IMR-90 (cell line): Measurements from ENCODE around the gene FGG. TPM values are rescaled to one million over a fixed set of nuclear protein-coding genes. Genes with fewer than 3 reads are reported as not detected.

Source experiments
- ATAC-seq: fragments of 200-7000 bp; cut with Tn5 transposase; 2 replicates; pipeline ENCODE4 v1.9.1; 2020; ENCODE audit warnings: low read depth, mild to moderate bottlenecking, moderate library complexity
- BruUV-seq: library from RNA; stranded (reverse); fragments of 400-500 nt; replicated peaks from 2 replicates; lab custom pipeline; 2021; lab: Mats Ljungman, UMichigan
- CTCF ChIA-PET: fragments of 300-600 bp; formaldehyde crosslinking; extraction: SDS; loops from one replicate; lab custom pipeline; 2021; ENCODE audit warnings: antibody characterized with exemption; lab: Yijun Ruan, JAX
- POLR2A ChIA-PET: fragments of 300-600 bp; sonication (Branson Sonifier 250); formaldehyde crosslinking; loops from one replicate; lab custom pipeline; 2022; ENCODE audit warnings: antibody characterized with exemption; ENCODE audit not compliant: unreplicated experiment; lab: Charles Lee
- DNase-seq: peaks from one replicate; pipeline ENCODE4 v3.0.0; 2013
- H2AFZ ChIP-seq: replicated peaks from 2 replicates; pipeline ENCODE3; 2013; ENCODE audit warnings: low read length, mild to moderate bottlenecking; ENCODE audit not compliant: poor library complexity
- H2AK5ac ChIP-seq: 2 replicates; pipeline ENCODE4 v1.6.1; 2013; ENCODE audit warnings: low read depth, low read length, inconsistent platforms
- H2AK9ac ChIP-seq: replicated peaks from 2 replicates; pipeline ENCODE3; 2013; ENCODE audit warnings: mild to moderate bottlenecking, low read depth, low read length, moderate library complexity; ENCODE audit not compliant: poor library complexity
- H2BK120ac ChIP-seq: 2 replicates; pipeline ENCODE4 v1.6.1; 2013; ENCODE audit warnings: low read depth, low read length, inconsistent platforms
- H2BK15ac ChIP-seq: 3 replicates; pipeline ENCODE4 v1.6.1; 2013; ENCODE audit warnings: low read depth, low read length, inconsistent platforms
- H2BK20ac ChIP-seq: 2 replicates; pipeline ENCODE4 v1.6.1; 2013; ENCODE audit warnings: low read depth, mild to moderate bottlenecking, inconsistent platforms, low read length, moderate library complexity
- H2BK5ac ChIP-seq: 2 replicates; pipeline ENCODE4 v1.6.1; 2013; ENCODE audit warnings: mild to moderate bottlenecking, low read depth, low read length, inconsistent platforms; ENCODE audit not compliant: poor library complexity, severe bottlenecking
- H3K14ac ChIP-seq: replicated peaks from 2 replicates; pipeline ENCODE4 v1.6.1; 2013; ENCODE audit warnings: low read depth, low read length, inconsistent platforms
- H3K18ac ChIP-seq: 2 replicates; pipeline ENCODE4 v1.6.1; 2013; ENCODE audit warnings: low read depth, low read length, control low read depth
- H3K23ac ChIP-seq: 2 replicates; pipeline ENCODE4 v1.6.1; 2013; ENCODE audit warnings: low read depth, low read length, inconsistent platforms
- H3K27ac ChIP-seq: 2 replicates; pipeline ENCODE4 v1.5.1; 2013; ENCODE audit warnings: mild to moderate bottlenecking, control low read depth, low read length; ENCODE audit not compliant: insufficient read depth
- H3K27me3 ChIP-seq: 2 replicates; pipeline ENCODE4 v1.6.1; 2013; ENCODE audit warnings: low read length; ENCODE audit not compliant: control insufficient read depth, insufficient read depth
- H3K36me3 ChIP-seq: 2 replicates; pipeline ENCODE4 v1.6.1; 2013; ENCODE audit warnings: low read length, mixed read lengths; ENCODE audit not compliant: control insufficient read depth, insufficient read depth
- H3K4ac ChIP-seq: 2 replicates; pipeline ENCODE4 v1.6.1; 2013; ENCODE audit warnings: low read depth, low read length, inconsistent platforms
- H3K4me1 ChIP-seq: 2 replicates; pipeline ENCODE4 v1.6.1; 2013; ENCODE audit warnings: low read length, mixed read lengths; ENCODE audit not compliant: control insufficient read depth, insufficient read depth
- H3K4me2 ChIP-seq: 2 replicates; pipeline ENCODE4 v1.6.1; 2013; ENCODE audit warnings: low read depth, mild to moderate bottlenecking, control low read depth, low read length, moderate library complexity
- H3K4me3 ChIP-seq: 2 replicates; pipeline ENCODE4 v1.5.1; 2013; ENCODE audit warnings: low read depth, mild to moderate bottlenecking, control low read depth, low read length, moderate library complexity; ENCODE audit not compliant: insufficient read depth
- H3K56ac ChIP-seq: 2 replicates; pipeline ENCODE4 v1.6.1; 2013; ENCODE audit warnings: low read length, inconsistent platforms; ENCODE audit not compliant: insufficient read depth; ENCODE audit errors: extremely low read depth
- H3K79me1 ChIP-seq, 2 experiments: 2 replicates each; pipeline ENCODE4 v1.6.1; 2013; ENCODE audit warnings: low read length in 2 of 2, inconsistent platforms in 1 of 2, low read depth in 1 of 2
- H3K9ac ChIP-seq: 2 replicates; pipeline ENCODE4 v1.6.1; 2013; ENCODE audit warnings: low read depth, low read length, control low read depth
- H3K9me1 ChIP-seq: 2 replicates; pipeline ENCODE4 v1.6.1; 2013; ENCODE audit warnings: low read length, inconsistent platforms; ENCODE audit not compliant: insufficient read depth
- H3K9me3 ChIP-seq: 2 replicates; pipeline ENCODE4 v1.6.1; 2013; ENCODE audit warnings: low read length; ENCODE audit not compliant: control insufficient read depth, insufficient read depth
- H4K20me1 ChIP-seq: 2 replicates; pipeline ENCODE4 v1.6.1; 2013; ENCODE audit warnings: low read length, inconsistent platforms; ENCODE audit not compliant: insufficient read depth
- H4K5ac ChIP-seq: 2 replicates; pipeline ENCODE4 v1.6.1; 2013; ENCODE audit warnings: mild to moderate bottlenecking, low read depth, low read length, control low read depth
- H4K8ac ChIP-seq, 2 experiments: 2 replicates each; pipeline ENCODE4 v1.6.1; 2013; ENCODE audit warnings: low read depth in 2 of 2, low read length in 2 of 2, control low read depth in 1 of 2, inconsistent platforms in 1 of 2
- H4K91ac ChIP-seq: 2 replicates; pipeline ENCODE4 v1.6.1; 2013; ENCODE audit warnings: low read depth, low read length, inconsistent platforms; ENCODE audit not compliant: insufficient read depth
- BHLHE40 ChIP-seq: fragments of 150-350 bp; IDR thresholded peaks from 2 replicates; pipeline ENCODE4 v1.6.1; 2016; ENCODE audit warnings: mild to moderate bottlenecking, low read depth, low read length
- WGBS, 2 experiments: methylation state at CpG; one replicate each; pipeline versions ENCODE4 v1.1.5 to v1.1.7; 2013; ENCODE audit warnings: missing lambda C conversion rate in 2 of 2; ENCODE audit not compliant: insufficient read length in 1 of 2; ENCODE audit errors: extremely low coverage in 2 of 2; 5-methylcytosine and 5-hydroxymethylcytosine counted together
- dilution Hi-C: fragments of 300-500 bp; cut with HindIII; formaldehyde crosslinking; loops from one replicate; pipeline ENCODE4 v1.14.3; 2018; ENCODE audit warnings: low sequenced_read_pairs; ENCODE audit not compliant: unreplicated experiment
- in situ Hi-C: fragments of 300-500 bp; cut with MboI; formaldehyde crosslinking; loops from 3 replicates; pipeline ENCODE4 v1.14.3; 2019; ENCODE audit warnings: low sequenced_read_pairs, inconsistent platforms, mixed read lengths
- intact Hi-C: fragments of 100-400 bp; cut with micrococcal nuclease; formaldehyde crosslinking; loops from 2 replicates; pipeline ENCODE4 v1.10.0; 2022
- polyA plus RNA-seq, 3 experiments: library from polyadenylated mRNA; depleted of rRNA; stranded (reverse); fragments of >200 nt; gene quantifications; 2 replicates each; pipeline ENCODE4 v1.2.3, GENCODE V29; 2012; ENCODE audit warnings: low replicate concordance in 1 of 3
- total RNA-seq: library from RNA; depleted of rRNA; stranded (reverse); fragments of >200 nt; gene quantifications from 2 replicates; pipeline ENCODE4 v1.2.3, GENCODE V29; 2012

FGG gene
- total and polyA plus RNA-seq, 2 of the 4 experiments (the other 2 are of a cell fraction) = not detected

DNA sequence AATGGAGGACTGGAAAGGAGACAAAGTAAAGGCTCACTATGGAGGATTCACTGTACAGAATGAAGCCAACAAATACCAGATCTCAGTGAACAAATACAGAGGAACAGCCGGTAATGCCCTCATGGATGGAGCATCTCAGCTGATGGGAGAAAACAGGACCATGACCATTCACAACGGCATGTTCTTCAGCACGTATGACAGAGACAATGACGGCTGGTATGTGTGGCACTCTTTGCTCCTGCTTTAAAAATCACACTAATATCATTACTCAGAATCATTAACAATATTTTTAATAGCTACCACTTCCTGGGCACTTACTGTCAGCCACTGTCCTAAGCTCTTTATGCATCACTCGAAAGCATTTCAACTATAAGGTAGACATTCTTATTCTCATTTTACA is 42.9 kb downstream of the FGG start:
- Histone ChIP-seq H4K20me1 (no peaks in the 10 kb centered on the region), H2BK15ac (no peak overlapping the region), H3K56ac (no peak overlapping the region), H3K9me3 (no peaks in the 10 kb centered on the region), H3K4me1 (no peaks in the 10 kb centered on the region; the same call in 1 of the 2 replicates), H2AFZ (no peak overlapping the region), H2AK9ac (no peak overlapping the region), H4K8ac (no peak overlapping the region), H3K4ac (no peak overlapping the region), H3K23ac (no peak overlapping the region), H2AK5ac (no peak overlapping the region), H3K36me3 (no peaks in the 10 kb centered on the region), H3K9me1 (no peaks in the 10 kb centered on the region), H3K9ac (no peak overlapping the region), H4K5ac (no peak overlapping the region), H3K27ac (no peak overlapping the region), H3K79me1 (no peaks in the 10 kb centered on the region), H3K14ac (no peak overlapping the region), H3K18ac (no peak overlapping the region), H2BK120ac (no peak overlapping the region), H3K27me3 (no peaks in the 10 kb centered on the region; the same call in 1 of the 2 replicates), H3K4me2 (no peak overlapping the region), H3K4me3 (no peak overlapping the region), H4K91ac (no peak overlapping the region), H2BK20ac (no peak overlapping the region), H2BK5ac (no peak overlapping the region)
- intact Hi-C loops (no loop called here), dilution Hi-C loops (no loop called here), in situ Hi-C loops (loop anchor here (25.0 kb wide), 1 partner anchor 793 kb away; no protein-coding TSS in a partner anchor)
- ChIA-PET POLR2A (no interaction called here), CTCF (interaction anchor here (1.0 to 1.3 kb wide), 2 partner anchors 11 to 49 kb away, joined by 3 to 4 read pairs; no protein-coding TSS in a partner anchor)
- DNase-seq (no peak), ATAC-seq (no peak)
- BruUV-seq = no TSS peak
- WGBS, 2 experiments = no CpG with 5 or more reads among the region's 5 CpGs
- no peak for TF ChIP-seq BHLHE40
